H9 (cell line): Measurements from ENCODE around the gene CACNA1I. TPM values are rescaled to one million over a fixed set of nuclear protein-coding genes. Genes with fewer than 3 reads are reported as not detected.

ENCODE experiments used
- DNase-seq: peaks from one replicate; pipeline ENCODE4 v3.0.0-alpha.2; 2017
- H2AFZ ChIP-seq: one replicate; pipeline ENCODE4 v1.6.1; 2013; ENCODE audit warnings: mild to moderate bottlenecking, low read length, control low read depth, moderate library complexity
- H2AK5ac ChIP-seq: 2 replicates; pipeline ENCODE4 v1.6.1; 2013; ENCODE audit warnings: low read length, control low read depth, mixed read lengths; ENCODE audit not compliant: insufficient read length
- H2BK120ac ChIP-seq: one replicate; pipeline ENCODE4 v1.6.1; 2013; ENCODE audit warnings: low read depth, mild to moderate bottlenecking, low read length, control low read depth, inconsistent platforms; ENCODE audit not compliant: poor library complexity, severe bottlenecking
- H2BK12ac ChIP-seq: 2 replicates; pipeline ENCODE4 v1.6.1; 2013; ENCODE audit warnings: low read length, control low read depth, mixed read lengths, low read depth; ENCODE audit not compliant: insufficient read length
- H2BK15ac ChIP-seq: 2 replicates; pipeline ENCODE4 v1.6.1; 2013; ENCODE audit warnings: low read depth, low read length, control low read depth
- H2BK20ac ChIP-seq: one replicate; pipeline ENCODE4 v1.6.1; 2013; ENCODE audit warnings: low read depth, mild to moderate bottlenecking, low read length, control low read depth, inconsistent platforms; ENCODE audit not compliant: poor library complexity, severe bottlenecking
- H2BK5ac ChIP-seq: 2 replicates; pipeline ENCODE4 v1.6.1; 2013; ENCODE audit warnings: low read length, control low read depth, mixed read lengths; ENCODE audit not compliant: insufficient read length
- H3K14ac ChIP-seq: 2 replicates; pipeline ENCODE4 v1.6.1; 2013; ENCODE audit warnings: low read length, control low read depth; ENCODE audit not compliant: insufficient read depth
- H3K18ac ChIP-seq: 2 replicates; pipeline ENCODE4 v1.6.1; 2013; ENCODE audit warnings: low read depth, mild to moderate bottlenecking, mixed read lengths, low read length, control low read depth; ENCODE audit not compliant: insufficient read length
- H3K23ac ChIP-seq: 2 replicates; pipeline ENCODE4 v1.6.1; 2013; ENCODE audit warnings: low read length, control low read depth, mixed read lengths, low read depth; ENCODE audit not compliant: insufficient read length
- H3K23me2 ChIP-seq: 2 replicates; pipeline ENCODE4 v1.6.1; 2013; ENCODE audit warnings: low read depth, mild to moderate bottlenecking, mixed read lengths, low read length, control low read depth; ENCODE audit not compliant: insufficient read length, poor library complexity, severe bottlenecking
- H3K27ac ChIP-seq: 2 replicates; pipeline ENCODE4 v1.5.1; 2013; ENCODE audit warnings: low read length, control low read depth, mixed read lengths, low read depth; ENCODE audit not compliant: insufficient read length
- H3K27me3 ChIP-seq: 2 replicates; pipeline ENCODE4 v1.6.1; 2013; ENCODE audit warnings: low read length, control low read depth, inconsistent platforms; ENCODE audit not compliant: insufficient read depth
- H3K4ac ChIP-seq: 2 replicates; pipeline ENCODE4 v1.6.1; 2013; ENCODE audit warnings: low read depth, mild to moderate bottlenecking, control low read depth, inconsistent platforms, low read length, moderate library complexity
- H3K4me1 ChIP-seq: 2 replicates; pipeline ENCODE4 v1.6.1; 2013; ENCODE audit warnings: low read length, control low read depth, inconsistent platforms; ENCODE audit not compliant: insufficient read depth
- H3K4me2 ChIP-seq: 2 replicates; pipeline ENCODE4 v1.6.1; 2013; ENCODE audit warnings: low read length, control low read depth, mixed read lengths; ENCODE audit not compliant: insufficient read length, insufficient read depth
- H3K56ac ChIP-seq: 2 replicates; pipeline ENCODE4 v1.6.1; 2013; ENCODE audit warnings: low read depth, mild to moderate bottlenecking, mixed read lengths, low read length, control low read depth; ENCODE audit not compliant: insufficient read length
- H3K79me1 ChIP-seq: 2 replicates; pipeline ENCODE4 v1.6.1; 2013; ENCODE audit warnings: low read depth, mild to moderate bottlenecking, moderate library complexity, low read length, control low read depth, inconsistent platforms; ENCODE audit not compliant: insufficient read depth, poor library complexity, severe bottlenecking
- H3K79me2 ChIP-seq: 2 replicates; pipeline ENCODE4 v1.6.1; 2013; ENCODE audit warnings: low read length, control low read depth, inconsistent platforms; ENCODE audit not compliant: insufficient read depth
- H3K9ac ChIP-seq: 2 replicates; pipeline ENCODE4 v1.6.1; 2013; ENCODE audit warnings: low read length, control low read depth, mixed read lengths; ENCODE audit not compliant: insufficient read length; ENCODE audit errors: extremely low read depth
- H3K9me3 ChIP-seq: one replicate; pipeline ENCODE4 v1.6.1; 2013; ENCODE audit warnings: low read depth, low read length, inconsistent platforms; ENCODE audit not compliant: control insufficient read depth
- H3T11ph ChIP-seq: one replicate; pipeline ENCODE4 v1.6.1; 2013; ENCODE audit warnings: mild to moderate bottlenecking, low read length, control low read depth, inconsistent platforms
- H4K20me1 ChIP-seq: one replicate; pipeline ENCODE4 v1.6.1; 2013; ENCODE audit not compliant: control insufficient read depth, insufficient read length, insufficient read depth
- H4K5ac ChIP-seq: 2 replicates; pipeline ENCODE4 v1.6.1; 2013; ENCODE audit warnings: low read depth, mild to moderate bottlenecking, mixed read lengths, low read length, control low read depth; ENCODE audit not compliant: insufficient read length
- H4K8ac ChIP-seq: replicated peaks from 2 replicates; pipeline ENCODE4 v1.6.1; 2013; ENCODE audit warnings: low read length, control low read depth, mixed read lengths, low read depth; ENCODE audit not compliant: insufficient read length
- H4K91ac ChIP-seq: 2 replicates; pipeline ENCODE4 v1.6.1; 2013; ENCODE audit warnings: low read depth, mild to moderate bottlenecking, moderate library complexity, mixed read lengths, low read length, control low read depth; ENCODE audit not compliant: insufficient read length
- H3K27ac Mint-ChIP-seq, 3 experiments: 2 replicates in 2 of 3; 3 replicates in 1 of 3; pipeline ENCODE4 v1.8.0; 2020 to 2021; ENCODE audit warnings: mixed read lengths in 3 of 3, mild to moderate bottlenecking in 1 of 3, moderate library complexity in 1 of 3
- H3K27me3 Mint-ChIP-seq: 2 replicates; pipeline ENCODE4 v1.8.0; 2021; ENCODE audit warnings: low read depth, mild to moderate bottlenecking, moderate library complexity, mixed read lengths
- H3K36me3 Mint-ChIP-seq, 3 experiments: 2 replicates in 2 of 3; 3 replicates in 1 of 3; pipeline ENCODE4 v1.8.0; 2020 to 2021; ENCODE audit warnings: low read depth in 3 of 3, mixed read lengths in 3 of 3; ENCODE audit not compliant: insufficient read depth in 1 of 3
- H3K4me1 Mint-ChIP-seq, 2 experiments: 2 replicates each; pipeline ENCODE4 v1.8.0; 2020; ENCODE audit warnings: mixed read lengths in 2 of 2
- H3K4me3 Mint-ChIP-seq, 2 experiments: 2 replicates in 1 of 2; 3 replicates in 1 of 2; pipeline ENCODE4 v1.8.0; 2020 to 2021; ENCODE audit warnings: mild to moderate bottlenecking in 2 of 2, mixed read lengths in 2 of 2, moderate library complexity in 1 of 2
- H3K9me3 Mint-ChIP-seq, 2 experiments: 2 replicates in 1 of 2; 3 replicates in 1 of 2; pipeline ENCODE4 v1.8.0; 2020; ENCODE audit warnings: mild to moderate bottlenecking in 2 of 2, mixed read lengths in 2 of 2, moderate library complexity in 1 of 2
- CTCF ChIP-seq: fragments of 200-600 bp; sonication (generic); conservative IDR thresholded peaks from 3 replicates; pipeline ENCODE4 v1.8.0; 2021; ENCODE audit warnings: antibody characterized with exemption, mild to moderate bottlenecking
- WGBS: extraction: QIAGEN DNeasy Blood & Tissue Kit; methylation state at CpG from one replicate; pipeline ENCODE4 v1.1.7; 2013; ENCODE audit warnings: missing lambda C conversion rate, low lambda C conversion rate, mixed read lengths; ENCODE audit not compliant: insufficient read length; ENCODE audit errors: extremely low coverage; 5-methylcytosine and 5-hydroxymethylcytosine counted together
- total RNA-seq: library from RNA; stranded (reverse); gene quantifications from 2 replicates; pipeline ENCODE4 v1.2.1, GENCODE V29; 2021

CACNA1I gene
- total RNA-seq, 1 experiment from 2014 or later: 0.50 TPM

- Mint-ChIP-seq H3K27me3 (peaks cover 27% of the 10 kb centered on the region), H3K27ac (no peak overlapping the region; a peak in 1 of 7 replicates), H3K4me3 (no peak overlapping the region), H3K4me1 (peaks cover 9 to 17% of the 10 kb centered on the region in 2 experiments), H3K36me3 (no peaks in the 10 kb centered on the region; a peak in 1 of 7 replicates), H3K9me3 (no peaks in the 10 kb centered on the region)
- DNase-seq: no peak
- Histone ChIP-seq H3K4me1 (no peaks in the 10 kb centered on the region), H3K23ac (no peak overlapping the region), H3K23me2 (peaks cover 4% of the 10 kb centered on the region), H3K18ac (no peak overlapping the region), H3K4me2 (no peak overlapping the region), H3K14ac (no peak overlapping the region), H2BK5ac (no peak overlapping the region), H3K27me3 (peaks cover 36% of the 10 kb centered on the region), H3K79me1 (no peaks in the 10 kb centered on the region), H4K5ac (no peak overlapping the region), H3K27ac (no peak overlapping the region), H2BK15ac (no peak overlapping the region), H4K20me1 (no peaks in the 10 kb centered on the region), H3K79me2 (no peaks in the 10 kb centered on the region), H3K56ac (no peak overlapping the region), H3K4ac (no peak overlapping the region), H3K9me3 (no peaks in the 10 kb centered on the region), H2AFZ (no peak overlapping the region), H2BK20ac (no peak overlapping the region), H4K8ac (no peak overlapping the region), H3K9ac (no peak overlapping the region), H2BK120ac (no peak overlapping the region), H2BK12ac (no peak overlapping the region), H2AK5ac (no peak overlapping the region), H4K91ac (no peak overlapping the region), H3T11ph (no peak overlapping the region)
- no CpG with 5 or more reads among the region's 6 CpGs for WGBS
- no peak for TF ChIP-seq CTCF
These were observed 10.4 kb upstream of the CACNA1I start for GRCh38 chr22:39560127-39560526.
